H1 (cell line): Measurements from ENCODE around the gene SUGP2. TPM values are rescaled to one million over a fixed set of nuclear protein-coding genes. Genes with fewer than 3 reads are reported as not detected.

Experiments
- CTCF ChIA-PET: fragments of 300-600 bp; sonication (Branson Sonifier 250); formaldehyde crosslinking; loops from one replicate; lab custom pipeline; 2021; ENCODE audit not compliant: partially characterized antibody; lab: Charles Lee
- POLR2A ChIA-PET: fragments of 300-600 bp; sonication (Branson Sonifier 250); formaldehyde crosslinking; loops from one replicate; lab custom pipeline; 2021; ENCODE audit warnings: inconsistent platforms; ENCODE audit not compliant: partially characterized antibody; lab: Charles Lee
- DNase-seq, 2 experiments: peaks; one replicate each; pipeline versions ENCODE4 v3.0.0 to v3.0.0-alpha.2; 2010 to 2022; ENCODE audit warnings: low spot score in 2 of 2, low read depth in 1 of 2, mixed read lengths in 1 of 2
- FAIRE-seq: peaks from 2 replicates; lab custom pipeline; 2011; peaks lifted over from hg19 to GRCh38; lab: Jason Lieb, UNC
- H2AFZ ChIP-seq: 2 replicates; pipeline ENCODE4 v1.8.1; 2012; ENCODE audit warnings: low read length, inconsistent platforms
- H2AK5ac ChIP-seq: 2 replicates; pipeline ENCODE4 v1.6.1; 2013; ENCODE audit warnings: low read depth, low read length
- H2BK120ac ChIP-seq: replicated peaks from 2 replicates; pipeline ENCODE3; 2013; ENCODE audit warnings: low read depth, low read length, inconsistent platforms
- H2BK12ac ChIP-seq: 2 replicates; pipeline ENCODE4 v1.6.1; 2013; ENCODE audit warnings: low read depth, low read length
- H2BK15ac ChIP-seq: 2 replicates; pipeline ENCODE4 v1.6.1; 2013; ENCODE audit warnings: low read length
- H2BK20ac ChIP-seq: 2 replicates; pipeline ENCODE4 v1.6.1; 2013; ENCODE audit warnings: low read length
- H2BK5ac ChIP-seq: 2 replicates; pipeline ENCODE4 v1.6.1; 2013; ENCODE audit warnings: low read depth, low read length
- H3K14ac ChIP-seq: 2 replicates; pipeline ENCODE4 v1.6.1; 2013; ENCODE audit warnings: inconsistent platforms; ENCODE audit not compliant: insufficient read length
- H3K18ac ChIP-seq: 2 replicates; pipeline ENCODE4 v1.6.1; 2013; ENCODE audit warnings: low read length; ENCODE audit errors: extremely low read depth
- H3K23ac ChIP-seq: 2 replicates; pipeline ENCODE4 v1.6.1; 2013; ENCODE audit warnings: inconsistent platforms; ENCODE audit not compliant: insufficient read length
- H3K23me2 ChIP-seq: 2 replicates; pipeline ENCODE4 v1.6.1; 2013; ENCODE audit warnings: low read depth, low read length
- H3K27ac ChIP-seq: 2 replicates; pipeline ENCODE4 v1.6.1; 2011; ENCODE audit warnings: low read depth, low read length, inconsistent platforms
- H3K27me3 ChIP-seq, 4 experiments: replicated peaks in 1 of 4; 1 replicate in 1 of 4; 2 replicates in 3 of 4; pipeline versions ENCODE4 v1.6.1 to v1.8.1; 2011 to 2013; ENCODE audit warnings: low read length in 3 of 4, mild to moderate bottlenecking in 3 of 4, inconsistent platforms in 2 of 4, mixed read lengths in 2 of 4, moderate library complexity in 1 of 4; ENCODE audit not compliant: control insufficient read depth in 3 of 4, insufficient read depth in 3 of 4; ENCODE audit errors: extremely low read depth in 1 of 4
- H3K36me3 ChIP-seq, 4 experiments: 2 replicates each; pipeline versions ENCODE4 v1.6.1 to v1.8.1; 2011 to 2013; ENCODE audit warnings: mild to moderate bottlenecking in 4 of 4, low read length in 3 of 4, moderate library complexity in 2 of 4, control low read depth in 1 of 4, inconsistent platforms in 1 of 4; ENCODE audit not compliant: insufficient read depth in 4 of 4, control insufficient read depth in 2 of 4
- H3K4ac ChIP-seq: replicated peaks from 2 replicates; pipeline ENCODE3; 2013; ENCODE audit warnings: low read length, low read depth, mixed read lengths, inconsistent platforms; ENCODE audit not compliant: insufficient read length
- H3K4me1 ChIP-seq, 4 experiments: replicated peaks in 1 of 4; 1 replicate in 1 of 4; 2 replicates in 3 of 4; pipeline versions ENCODE4 v1.6.1 to v1.8.1; 2011 to 2013; ENCODE audit warnings: low read length in 3 of 4, inconsistent platforms in 2 of 4, mixed read lengths in 1 of 4; ENCODE audit not compliant: insufficient read depth in 4 of 4, control insufficient read depth in 3 of 4
- H3K4me2 ChIP-seq, 2 experiments: 2 replicates each; pipeline versions ENCODE4 v1.6.1 to v1.8.1; 2011 to 2013; ENCODE audit warnings: low read depth in 2 of 2, low read length in 2 of 2, control low read depth in 1 of 2, inconsistent platforms in 1 of 2, mild to moderate bottlenecking in 1 of 2; ENCODE audit not compliant: insufficient read depth in 1 of 2
- H3K4me3 ChIP-seq, 4 experiments: fragments of 200-600, 300-600 bp in 1 of 4; sonication (generic), shearing (Covaris generic), sonication (Bioruptor Twin) in 1 of 4; 2 replicates each; pipeline versions ENCODE4 v1.5.1 to v1.8.1; 2011 to 2016; ENCODE audit warnings: low read length in 4 of 4, low read depth in 3 of 4, control low read depth in 2 of 4, inconsistent platforms in 2 of 4, mild to moderate bottlenecking in 2 of 4, mixed read lengths in 1 of 4, moderate library complexity in 1 of 4; ENCODE audit not compliant: insufficient read depth in 2 of 4; ENCODE audit errors: extremely low read depth in 1 of 4
- H3K56ac ChIP-seq: replicated peaks from 2 replicates; pipeline ENCODE3; 2013; ENCODE audit warnings: low read depth, mild to moderate bottlenecking, mixed read lengths, low read length, inconsistent platforms; ENCODE audit not compliant: insufficient read length
- H3K79me1 ChIP-seq: 2 replicates; pipeline ENCODE4 v1.6.1; 2013; ENCODE audit warnings: low read depth, low read length, control low read depth
- H3K79me2 ChIP-seq, 2 experiments: 2 replicates each; pipeline versions ENCODE4 v1.6.1 to v1.8.1; 2012 to 2013; ENCODE audit warnings: low read length in 2 of 2, mild to moderate bottlenecking in 2 of 2, inconsistent platforms in 1 of 2; ENCODE audit not compliant: insufficient read depth in 2 of 2, control insufficient read depth in 1 of 2
- H3K9ac ChIP-seq, 4 experiments: replicated peaks in 1 of 4; 1 replicate in 1 of 4; 2 replicates in 3 of 4; pipeline versions ENCODE4 v1.6.1 to v1.8.1; 2011 to 2013; ENCODE audit warnings: low read depth in 3 of 4, low read length in 3 of 4, control low read depth in 2 of 4, mild to moderate bottlenecking in 2 of 4, moderate library complexity in 2 of 4, inconsistent platforms in 1 of 4; ENCODE audit errors: extremely low read depth in 1 of 4
- H3K9me3 ChIP-seq, 2 experiments: 2 replicates each; pipeline versions ENCODE4 v1.6.1 to v1.8.1; 2012 to 2013; ENCODE audit warnings: mild to moderate bottlenecking in 2 of 2, moderate library complexity in 2 of 2, control low read depth in 1 of 2, inconsistent platforms in 1 of 2, low read depth in 1 of 2, low read length in 1 of 2, mixed read lengths in 1 of 2; ENCODE audit not compliant: insufficient read depth in 2 of 2
- H4K20me1 ChIP-seq, 2 experiments: replicated peaks in 1 of 2; 2 replicates each; pipeline versions ENCODE3 to v1.8.1; 2011 to 2013; ENCODE audit warnings: inconsistent platforms in 2 of 2, low read length in 2 of 2, mild to moderate bottlenecking in 1 of 2; ENCODE audit not compliant: insufficient read depth in 2 of 2, control insufficient read depth in 1 of 2
- H4K5ac ChIP-seq: 2 replicates; pipeline ENCODE4 v1.6.1; 2013; ENCODE audit warnings: low read length, low read depth, mixed read lengths, inconsistent platforms; ENCODE audit not compliant: insufficient read length
- H4K8ac ChIP-seq: 2 replicates; pipeline ENCODE4 v1.8.0; 2013; ENCODE audit warnings: mild to moderate bottlenecking, moderate library complexity, low read length, inconsistent platforms; ENCODE audit not compliant: insufficient read depth; ENCODE audit errors: extremely low read depth
- H4K91ac ChIP-seq: replicated peaks from 2 replicates; pipeline ENCODE3; 2013; ENCODE audit warnings: low read length, mixed read lengths, inconsistent platforms; ENCODE audit not compliant: insufficient read length
- ASH2L ChIP-seq: fragments of 200-600, 300-600 bp; sonication (generic); IDR thresholded peaks from one replicate; pipeline ENCODE4 v1.7.1; 2017; ENCODE audit warnings: low read length
- CBX8 ChIP-seq: fragments of 300-800, 300-1000 bp; sonication (generic); IDR thresholded peaks from 2 replicates; pipeline ENCODE4 v1.7.1; 2016; ENCODE audit warnings: low read depth, low read length, borderline replicate concordance
- E2F6 ChIP-seq: IDR thresholded peaks from 2 replicates; pipeline ENCODE4 v1.6.1; 2012; ENCODE audit warnings: inconsistent platforms
- HDAC2 ChIP-seq, 2 experiments: fragments of 300-600 bp in 1 of 2; sonication (generic) in 1 of 2; IDR thresholded peaks; 2 replicates each; pipeline ENCODE4 v1.6.1; 2011 to 2012; ENCODE audit warnings: low read depth in 2 of 2, low read length in 2 of 2, mild to moderate bottlenecking in 2 of 2, moderate library complexity in 2 of 2, borderline replicate concordance in 1 of 2, inconsistent platforms in 1 of 2
- NANOG ChIP-seq: IDR thresholded peaks from 2 replicates; pipeline ENCODE4 v1.6.1; 2011; ENCODE audit warnings: low read length, low read depth, mild to moderate bottlenecking, inconsistent platforms; ENCODE audit not compliant: insufficient read depth, poor library complexity, severe bottlenecking
- RXRA ChIP-seq: IDR thresholded peaks from 2 replicates; pipeline ENCODE4 v1.6.1; 2011; ENCODE audit warnings: low read depth, mild to moderate bottlenecking, low read length, moderate library complexity; ENCODE audit not compliant: insufficient read depth
- WGBS, 2 experiments: shearing (Covaris generic) in 1 of 2; methylation state at CpG; one replicate each; pipeline versions ENCODE4 v1.1.6 to v1.1.7; 2013 to 2015; ENCODE audit warnings: low lambda C conversion rate in 2 of 2, mixed read lengths in 2 of 2, inconsistent platforms in 1 of 2, low coverage in 1 of 2, missing lambda C conversion rate in 1 of 2; ENCODE audit not compliant: insufficient replicate concordance in 2 of 2, insufficient coverage in 1 of 2, insufficient read length in 1 of 2; ENCODE audit errors: extremely low coverage in 1 of 2, missing lambda C conversion rate in 1 of 2; 5-methylcytosine and 5-hydroxymethylcytosine counted together
- long read RNA-seq, 2 experiments: library from RNA in 1 of 2; library from capped mRNA in 1 of 2; stranded (forward); transcript quantifications; one replicate each; pipeline ENCODE4 v2.0.0, GENCODE V29; 2021; ENCODE audit warnings: inconsistent platforms in 1 of 2
- polyA minus RNA-seq, 3 experiments: library from RNA; depleted of rRNA, polyadenylated mRNA; stranded (reverse); fragments of >200 nt; gene quantifications; 1 replicate in 2 of 3; 2 replicates in 1 of 3; pipeline ENCODE4 v1.2.3, GENCODE V29; 2011
- polyA plus RNA-seq, 7 experiments: library from polyadenylated mRNA; depleted of rRNA in 3 of 7; stranded (reverse) in 5 of 7; unstranded in 2 of 7; fragments of >200 nt in 5 of 7; fragments of 200-250 nt in 2 of 7; gene quantifications; 1 replicate in 5 of 7; 2 replicates in 1 of 7; 4 replicates in 1 of 7; pipeline versions ENCODE4 v1.2.1 to v1.2.3, GENCODE V29; 2011 to 2013; ENCODE audit warnings: missing spikeins in 2 of 7, mixed read lengths in 2 of 7
- total RNA-seq: library from RNA; stranded (reverse); fragmentation: NEBNext Ultra II Directional; extraction: Animal tissue kit (Norgen Biotek cat#: 25700); gene quantifications from 2 replicates; pipeline ENCODE4 v1.2.1, GENCODE V29; 2021

SUGP2 gene
- 106 and 114 TPM in 2 replicates for total RNA-seq
- 57.7 and 76.6 TPM in 2 replicates for polyA plus RNA-seq (2011; rRNA removed)
- 111 TPM for polyA plus RNA-seq (2011; cell fraction: cytosol; rRNA removed)
- polyA plus RNA-seq (2011; cell fraction: nucleus; rRNA removed), result 292 TPM
- polyA plus RNA-seq (2012, experiment 1 of 2), result 78.9 to 101 TPM (median 93.9 TPM) in 4 replicates
- 16.4 TPM for polyA plus RNA-seq (2012, experiment 2 of 2)
- 104 TPM for polyA plus RNA-seq (2013, experiment 1 of 2)
- polyA plus RNA-seq (2013, experiment 2 of 2), result 87.0 TPM
- 45.0 and 55.2 TPM in 2 replicates for polyA minus RNA-seq (2011; rRNA and poly(A)+ RNA removed)
- 33.8 TPM for polyA minus RNA-seq (2011; cell fraction: cytosol; rRNA and poly(A)+ RNA removed)
- 74.1 TPM for polyA minus RNA-seq (2011; cell fraction: nucleus; rRNA and poly(A)+ RNA removed)
- long read RNA-seq, experiment 1, partial matches to known transcripts, result 11 of 22 reads
- long read RNA-seq, experiment 1, other reads (novel, unspliced or antisense), result 9 of 22 reads
- long read RNA-seq, experiment 2, partial matches to known transcripts, result 1 of 7 reads
- long read RNA-seq, experiment 2, other reads (novel, unspliced or antisense), result 6 of 7 reads

GRCh38 chr19:19033426-19034203, at the start of gene SUGP2, which contains the start of gene ARMC6:
SUGP2 (minus strand) TSS chr19:19033517; CDS start chr19:19031071, 2,446 bp downstream.
ARMC6 (plus strand) TSS chr19:19033603; CDS start chr19:19034210, 607 bp downstream.
- H3K56ac ChIP-seq, result peak within 1 kb of the TSS; percentile 93
- H3K79me1 ChIP-seq, result peaks cover 22% of the 10 kb centered on the region
- no peak within 1 kb of the TSS for H3K14ac ChIP-seq
- FAIRE-seq (no peak), DNase-seq (peak; percentile 72 to 91)
- H3K4me2 ChIP-seq, result peak within 1 kb of the TSS; percentile 85 to 87
- H4K91ac ChIP-seq, result peak within 1 kb of the TSS; percentile 93
- ChIA-PET POLR2A (interaction anchor here (1.0 kb wide), 1 partner anchor 38 kb away, joined by 4 read pairs; no protein-coding TSS in a partner anchor), CTCF (no interaction called here)
- peak within 1 kb of the TSS; percentile 100 for H4K5ac ChIP-seq
- peaks cover 13 to 15% of the 10 kb centered on the region in 2 experiments for H4K20me1 ChIP-seq
- H3K27me3 ChIP-seq, result no peaks in the 10 kb centered on the region
- peak within 1 kb of the TSS; percentile 93 for H4K8ac ChIP-seq
- no peak within 1 kb of the TSS; the same call in 1 of the 2 replicates for H2BK12ac ChIP-seq
- peak within 1 kb of the TSS; percentile 72 for H2BK120ac ChIP-seq
- peaks cover 7% of the 10 kb centered on the region for H3K23me2 ChIP-seq
- H3K4me3 ChIP-seq, result peak within 1 kb of the TSS; percentile 80 to 98 (median 86)
- H3K27ac ChIP-seq, result peak within 1 kb of the TSS; percentile 79; the same call in 1 of the 2 replicates
- H3K36me3 ChIP-seq, result peaks cover 6 to 28% (median 20%) of the 10 kb centered on the region in 4 experiments
- H3K9ac ChIP-seq, result peak within 1 kb of the TSS; percentile 81 to 89 (median 82)
- H2AFZ ChIP-seq, result peak within 1 kb of the TSS; percentile 89; the same call in 1 of the 2 replicates
- peak within 1 kb of the TSS; percentile 87 for H3K4ac ChIP-seq
- no peak within 1 kb of the TSS for H2AK5ac ChIP-seq
- H2BK20ac ChIP-seq, result no peak within 1 kb of the TSS
- peaks cover 7 to 63% of the 10 kb centered on the region in 2 experiments; a peak in 3 of 4 replicates for H3K79me2 ChIP-seq
- H3K9me3 ChIP-seq, result peaks cover 12 to 13% of the 10 kb centered on the region in 2 experiments
- no peak within 1 kb of the TSS for H3K23ac ChIP-seq
- peak within 1 kb of the TSS; percentile 53; the same call in 1 of the 2 replicates for H2BK15ac ChIP-seq
- H3K4me1 ChIP-seq, result peaks cover 0 to 3% (median 3%) of the 10 kb centered on the region in 4 experiments; a peak in 3 of 7 replicates
- H2BK5ac ChIP-seq, result peak within 1 kb of the TSS; percentile 79; the same call in 1 of the 2 replicates
- 0% methylated on average over 73 of the region's 94 CpGs; no CpG with 5 or more reads in 1 of the 2 experiments for WGBS, 2 experiments
- peak within 1 kb of the TSS; percentile 72 for H3K18ac ChIP-seq
- TF ChIP-seq E2F6 (peak; percentile 93), RXRA (no peak), CBX8 (no peak), ASH2L (peak; percentile 68), NANOG (no peak), HDAC2 (IDR thresholded peaks at IDR 0.05; ENCODE audit: borderline replicate concordance in 1 of 2, low read depth in 2 of 2, low read length in 2 of 2) (peak; percentile 9 to 95; a peak in 1 of 4 replicates)
